Lower leg skin (tissue), 3 donors: ENCODE data around the gene SUFU.

Experiments used
- POLR2A ChIP-seq, 2 donors: fragments of 450-650 bp; IDR thresholded peaks; one replicate each; pipeline ENCODE4 v1.6.1; 2016 to 2017; ENCODE audit warnings: antibody characterized with exemption in 2 of 2, mild to moderate bottlenecking in 1 of 2, moderate library complexity in 1 of 2
- TF ChIP-seq, protein P1 (sequence below), 3 donors: fragments of 450-650 bp; IDR thresholded peaks; one replicate each; pipeline ENCODE4 v1.5.1; 2016; ENCODE audit warnings: antibody characterized with exemption in 3 of 3, mild to moderate bottlenecking in 3 of 3, moderate library complexity in 2 of 3

DNA sequence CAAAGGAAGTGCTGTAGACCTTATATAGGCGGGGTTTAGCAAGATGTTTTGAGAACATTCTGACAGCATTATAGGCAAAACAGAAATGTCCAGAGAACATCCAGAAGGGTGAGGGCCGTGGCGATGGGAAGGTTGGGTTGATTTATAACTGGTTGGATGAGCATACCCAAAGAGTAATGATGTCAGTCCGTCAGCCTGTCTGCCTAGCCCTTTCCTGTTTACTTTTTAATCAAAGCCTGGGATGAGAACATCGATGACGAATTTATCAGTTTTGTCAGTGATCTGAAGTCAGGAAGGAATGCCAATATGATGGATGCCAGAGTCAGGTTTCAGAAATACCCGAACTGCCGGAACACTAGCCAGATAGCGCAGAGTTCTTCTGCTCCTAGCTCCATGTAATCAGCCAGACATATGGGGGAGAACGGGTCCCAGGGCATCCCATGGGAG, 106.7 kb downstream of the SUFU start:
- TF ChIP-seq, protein P1, sequence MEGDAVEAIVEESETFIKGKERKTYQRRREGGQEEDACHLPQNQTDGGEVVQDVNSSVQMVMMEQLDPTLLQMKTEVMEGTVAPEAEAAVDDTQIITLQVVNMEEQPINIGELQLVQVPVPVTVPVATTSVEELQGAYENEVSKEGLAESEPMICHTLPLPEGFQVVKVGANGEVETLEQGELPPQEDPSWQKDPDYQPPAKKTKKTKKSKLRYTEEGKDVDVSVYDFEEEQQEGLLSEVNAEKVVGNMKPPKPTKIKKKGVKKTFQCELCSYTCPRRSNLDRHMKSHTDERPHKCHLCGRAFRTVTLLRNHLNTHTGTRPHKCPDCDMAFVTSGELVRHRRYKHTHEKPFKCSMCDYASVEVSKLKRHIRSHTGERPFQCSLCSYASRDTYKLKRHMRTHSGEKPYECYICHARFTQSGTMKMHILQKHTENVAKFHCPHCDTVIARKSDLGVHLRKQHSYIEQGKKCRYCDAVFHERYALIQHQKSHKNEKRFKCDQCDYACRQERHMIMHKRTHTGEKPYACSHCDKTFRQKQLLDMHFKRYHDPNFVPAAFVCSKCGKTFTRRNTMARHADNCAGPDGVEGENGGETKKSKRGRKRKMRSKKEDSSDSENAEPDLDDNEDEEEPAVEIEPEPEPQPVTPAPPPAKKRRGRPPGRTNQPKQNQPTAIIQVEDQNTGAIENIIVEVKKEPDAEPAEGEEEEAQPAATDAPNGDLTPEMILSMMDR (IDR thresholded peaks at IDR 0.05): no peak
- no peak for TF ChIP-seq POLR2A (IDR thresholded peaks at IDR 0.05)
